ENCODE results near the gene IRGQ.

- TF ChIP-seq, protein P1, sequence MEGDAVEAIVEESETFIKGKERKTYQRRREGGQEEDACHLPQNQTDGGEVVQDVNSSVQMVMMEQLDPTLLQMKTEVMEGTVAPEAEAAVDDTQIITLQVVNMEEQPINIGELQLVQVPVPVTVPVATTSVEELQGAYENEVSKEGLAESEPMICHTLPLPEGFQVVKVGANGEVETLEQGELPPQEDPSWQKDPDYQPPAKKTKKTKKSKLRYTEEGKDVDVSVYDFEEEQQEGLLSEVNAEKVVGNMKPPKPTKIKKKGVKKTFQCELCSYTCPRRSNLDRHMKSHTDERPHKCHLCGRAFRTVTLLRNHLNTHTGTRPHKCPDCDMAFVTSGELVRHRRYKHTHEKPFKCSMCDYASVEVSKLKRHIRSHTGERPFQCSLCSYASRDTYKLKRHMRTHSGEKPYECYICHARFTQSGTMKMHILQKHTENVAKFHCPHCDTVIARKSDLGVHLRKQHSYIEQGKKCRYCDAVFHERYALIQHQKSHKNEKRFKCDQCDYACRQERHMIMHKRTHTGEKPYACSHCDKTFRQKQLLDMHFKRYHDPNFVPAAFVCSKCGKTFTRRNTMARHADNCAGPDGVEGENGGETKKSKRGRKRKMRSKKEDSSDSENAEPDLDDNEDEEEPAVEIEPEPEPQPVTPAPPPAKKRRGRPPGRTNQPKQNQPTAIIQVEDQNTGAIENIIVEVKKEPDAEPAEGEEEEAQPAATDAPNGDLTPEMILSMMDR (conservative IDR thresholded peaks at IDR 0.05) = no peak
- no peak for TF ChIP-seq ZFX (IDR thresholded peaks at IDR 0.05)
Measured at GRCh38 chr19:43544077-43544476, 51.9 kb downstream of the IRGQ start.
